HG02763 (cell line): ENCODE results near the gene LDB3.
"Not testable (repeated sequence)": the region's sequence is repeated elsewhere in the genome, so short reads cannot be mapped to it uniquely, and the experiment has no call there.

ENCODE experiments used
- ATAC-seq: cut with Tn5 transposase; IDR thresholded peaks from one replicate; pipeline ENCODE4 v1.9.1; 2021; ENCODE audit warnings: mild to moderate bottlenecking, moderate library complexity; ENCODE audit not compliant: unreplicated experiment

LDB3 gene

GRCh38 chr10:86726677-86726999 is 58.3 kb downstream of the LDB3 start:
- ATAC-seq = no peak

- no peak for ATAC-seq
These were observed 59.2 kb downstream of the LDB3 start for GRCh38 chr10:86727470-86727869.

GRCh38 chr10:86728056-86728455 is 59.7 kb downstream of the LDB3 start:
- ATAC-seq = no peak

DNA sequence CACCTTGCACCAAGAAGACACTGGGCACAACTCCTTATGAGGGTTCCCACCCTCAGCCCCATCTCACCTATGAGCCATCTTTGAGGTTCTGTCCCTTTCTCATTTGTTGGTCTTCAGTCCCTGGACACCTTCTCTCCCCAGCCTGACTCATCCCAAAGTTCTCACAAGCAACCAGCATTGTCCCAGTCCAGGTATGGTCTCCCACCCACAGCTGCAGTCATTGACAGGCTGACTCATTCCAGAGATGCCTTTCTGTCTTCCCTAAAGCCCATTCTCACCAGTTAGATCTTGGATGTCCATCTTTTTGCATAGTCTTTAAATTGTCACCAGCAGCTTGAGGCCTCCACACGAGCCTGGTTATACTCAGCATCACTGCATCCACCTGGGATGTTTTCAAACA is 61.4 kb downstream of the LDB3 start:
- no peak for ATAC-seq

DNA sequence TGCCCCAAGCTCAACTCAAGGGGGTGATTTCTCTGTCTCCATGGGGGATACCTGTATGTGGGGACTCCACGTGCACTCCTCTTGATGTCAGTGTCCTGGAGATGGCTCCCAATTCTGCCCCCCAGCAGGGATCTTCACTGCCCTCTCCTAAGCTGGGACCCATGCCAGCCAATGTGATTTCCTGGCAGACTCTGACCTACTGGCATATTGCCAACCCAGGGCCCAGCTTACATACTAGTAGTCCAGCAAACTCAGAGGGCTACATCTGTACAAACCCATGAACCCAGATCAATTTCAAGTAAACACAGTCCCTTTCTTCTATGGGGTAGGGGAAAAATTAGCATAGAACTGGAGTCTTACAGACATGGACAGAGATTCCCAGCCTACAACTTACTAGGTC is 61.9 kb downstream of the LDB3 start:
- ATAC-seq = no peak

DNA sequence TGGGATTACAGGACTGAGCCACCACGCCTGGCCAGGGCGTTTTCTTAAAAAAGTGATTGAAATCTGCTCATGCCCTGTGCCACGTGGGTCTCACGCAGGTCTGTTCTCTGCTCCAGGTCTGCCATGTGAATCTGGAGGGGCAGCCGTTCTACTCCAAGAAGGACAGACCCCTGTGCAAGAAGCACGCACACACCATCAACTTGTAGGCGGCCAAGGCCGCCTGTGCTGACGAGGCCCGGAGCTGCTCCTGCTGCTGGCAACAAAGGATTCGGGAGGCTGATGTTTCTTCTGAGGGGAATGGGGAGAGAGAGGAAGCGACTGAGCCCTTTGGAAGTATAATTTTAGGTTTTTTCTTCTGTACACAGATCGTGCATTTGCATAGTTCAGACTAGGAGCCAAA is 64.5 kb downstream of the LDB3 start:
- ATAC-seq = no peak

DNA sequence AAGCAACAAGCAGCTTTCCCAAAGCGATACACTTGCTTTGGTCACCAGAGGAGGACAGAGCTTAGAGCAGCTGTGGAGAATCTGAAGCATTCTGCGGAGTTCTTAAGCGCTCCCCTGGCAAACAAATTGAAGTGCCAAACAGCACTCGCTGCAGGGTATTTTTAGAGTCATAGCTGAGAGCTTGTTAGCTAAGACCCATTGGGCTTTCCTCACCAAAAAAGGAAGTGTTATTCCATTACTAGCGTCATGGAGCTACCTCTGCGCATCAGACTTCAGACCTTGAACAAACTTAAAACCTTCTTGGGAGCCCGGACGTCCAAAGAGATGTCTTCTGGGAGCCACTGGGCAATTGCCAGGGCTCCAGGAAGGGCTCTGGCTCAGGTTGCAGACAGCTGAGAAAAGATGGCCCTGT is 65.0 kb downstream of the LDB3 start:
- no peak for ATAC-seq

DNA sequence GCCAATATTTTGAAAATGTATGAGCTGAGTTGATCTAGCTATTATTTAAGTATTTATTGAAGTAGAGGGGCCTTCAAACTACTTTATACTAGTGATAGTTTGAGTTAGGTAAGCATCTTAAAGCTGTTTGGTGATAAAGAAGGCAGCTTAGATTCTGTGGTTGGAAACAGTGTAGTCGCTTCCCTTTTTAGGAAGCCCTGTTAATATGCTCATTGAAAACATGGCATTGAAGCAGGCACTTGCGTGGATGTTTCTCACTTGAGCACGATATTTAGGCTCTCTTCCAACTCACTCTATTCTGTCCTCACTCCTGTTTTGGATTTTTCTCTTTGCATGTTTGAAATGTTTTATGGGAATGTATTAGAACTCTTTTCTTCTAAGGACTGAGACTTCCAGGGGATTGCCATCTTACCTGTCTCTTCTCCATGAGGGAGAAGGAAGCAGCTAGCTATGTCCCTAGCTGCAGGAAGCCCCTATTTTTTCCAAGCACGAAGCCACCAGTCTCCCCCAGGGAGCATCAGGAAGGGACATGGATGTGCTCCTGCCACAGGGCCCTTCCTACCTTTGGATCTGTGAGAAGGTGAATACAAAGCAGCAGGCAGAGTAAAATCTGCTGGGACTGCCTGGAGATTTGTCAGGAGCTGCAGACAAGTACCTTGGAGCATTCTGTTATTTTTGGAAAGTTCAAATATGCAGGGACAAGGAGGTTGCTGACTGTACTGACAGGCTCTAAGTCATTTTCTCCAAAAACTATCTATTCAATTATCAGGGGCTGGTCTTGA is 66.1 kb downstream of the LDB3 start:
- ATAC-seq = no peak

GRCh38 chr10:86735278-86735677 is 67.0 kb downstream of the LDB3 start:
- not testable (repeated sequence) for ATAC-seq

DNA sequence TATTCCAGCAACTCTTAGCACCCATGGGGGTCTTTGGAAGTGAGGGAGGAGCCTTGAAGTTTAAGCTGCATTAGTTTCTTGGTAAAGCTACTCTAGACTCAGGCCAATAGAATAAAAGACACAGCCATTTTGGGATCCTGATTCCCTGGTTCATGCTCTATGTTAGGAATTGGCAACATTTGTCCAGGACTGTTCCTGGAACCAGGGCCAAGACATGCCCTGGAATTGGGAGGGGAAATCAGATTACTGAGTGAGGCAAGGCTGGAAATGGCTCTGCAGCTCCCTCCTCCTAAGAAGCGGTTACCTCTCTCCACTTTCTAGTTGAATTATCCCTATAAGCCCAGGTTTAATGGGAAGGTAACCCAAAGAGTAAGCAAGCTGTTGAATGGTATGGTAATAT is 73.9 kb downstream of the LDB3 start:
- no peak for ATAC-seq

DNA sequence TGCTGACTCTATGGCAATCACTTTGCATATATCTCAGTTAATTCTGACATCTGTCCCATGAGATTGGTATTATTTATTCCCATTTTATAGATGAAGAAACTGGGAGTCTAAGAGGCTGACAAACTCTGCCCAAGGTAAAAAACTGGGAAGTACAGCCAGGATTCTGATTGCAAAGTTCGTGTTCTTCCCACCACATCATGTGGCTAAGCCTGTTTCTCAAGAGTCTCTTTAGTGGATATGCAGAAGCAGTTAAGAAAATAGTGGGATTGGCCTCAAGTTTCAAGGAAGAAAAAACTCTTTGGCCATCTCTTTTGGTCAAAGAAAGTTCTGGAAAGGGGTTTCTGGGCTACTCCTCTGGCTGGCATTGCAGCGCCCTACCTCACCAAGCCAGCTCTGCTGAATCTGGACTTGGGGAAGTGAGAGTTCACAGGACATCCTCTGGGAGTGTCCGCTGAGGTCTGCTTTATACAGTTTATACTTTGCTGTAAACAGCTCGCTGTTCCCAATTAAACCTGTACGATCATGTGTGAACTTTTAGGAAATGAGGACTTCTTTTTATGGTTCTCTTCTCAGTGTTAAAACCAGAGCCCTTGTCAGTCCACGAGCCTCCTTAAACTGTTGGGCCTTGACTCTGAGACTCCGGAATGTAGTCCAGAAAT is 75.9 kb downstream of the LDB3 start:
- no peak for ATAC-seq

GRCh38 chr10:86747796-86748581 is 79.7 kb downstream of the LDB3 start:
- ATAC-seq = no peak

DNA sequence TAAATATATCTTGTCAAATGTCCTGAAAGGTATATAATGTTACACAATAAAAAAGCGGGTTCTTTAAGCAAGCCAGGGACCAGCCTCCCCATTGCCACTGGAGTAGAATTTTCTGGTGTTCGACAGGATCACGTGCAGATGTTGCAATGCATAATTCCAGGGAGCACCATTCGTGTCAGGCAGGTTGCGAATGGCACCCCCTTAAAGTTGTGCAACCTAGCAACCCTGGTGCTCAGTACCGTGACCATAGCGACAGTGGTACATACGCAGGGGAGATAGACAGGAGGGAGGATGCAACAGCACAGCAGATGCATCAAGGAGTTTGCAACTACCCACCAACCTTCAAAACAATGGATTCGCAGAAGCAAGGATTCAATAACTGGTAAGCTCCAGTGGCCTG is 81.5 kb downstream of the LDB3 start:
- no peak for ATAC-seq

DNA sequence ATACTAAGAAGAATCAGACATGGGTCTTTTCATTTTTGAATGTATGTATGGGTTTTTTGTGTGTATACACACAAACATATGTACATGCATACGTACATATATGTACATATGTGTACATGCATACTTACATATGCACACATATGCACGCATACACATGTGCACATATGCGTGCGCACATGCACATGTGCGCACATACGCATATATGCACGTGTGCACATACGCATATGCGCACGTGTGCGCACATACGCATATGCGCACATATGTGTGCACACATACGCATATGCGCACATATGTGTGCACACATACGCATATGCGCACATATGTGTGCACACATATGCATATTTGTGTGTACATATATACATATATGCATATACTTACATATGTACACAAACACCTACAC is 83.2 kb downstream of the LDB3 start:
- ATAC-seq = no peak

- no peak for ATAC-seq
These were observed 84.0 kb downstream of the LDB3 start for GRCh38 chr10:86752311-86752710.

- no peak for ATAC-seq
These were observed 84.7 kb downstream of the LDB3 start for GRCh38 chr10:86753051-86753450.

DNA sequence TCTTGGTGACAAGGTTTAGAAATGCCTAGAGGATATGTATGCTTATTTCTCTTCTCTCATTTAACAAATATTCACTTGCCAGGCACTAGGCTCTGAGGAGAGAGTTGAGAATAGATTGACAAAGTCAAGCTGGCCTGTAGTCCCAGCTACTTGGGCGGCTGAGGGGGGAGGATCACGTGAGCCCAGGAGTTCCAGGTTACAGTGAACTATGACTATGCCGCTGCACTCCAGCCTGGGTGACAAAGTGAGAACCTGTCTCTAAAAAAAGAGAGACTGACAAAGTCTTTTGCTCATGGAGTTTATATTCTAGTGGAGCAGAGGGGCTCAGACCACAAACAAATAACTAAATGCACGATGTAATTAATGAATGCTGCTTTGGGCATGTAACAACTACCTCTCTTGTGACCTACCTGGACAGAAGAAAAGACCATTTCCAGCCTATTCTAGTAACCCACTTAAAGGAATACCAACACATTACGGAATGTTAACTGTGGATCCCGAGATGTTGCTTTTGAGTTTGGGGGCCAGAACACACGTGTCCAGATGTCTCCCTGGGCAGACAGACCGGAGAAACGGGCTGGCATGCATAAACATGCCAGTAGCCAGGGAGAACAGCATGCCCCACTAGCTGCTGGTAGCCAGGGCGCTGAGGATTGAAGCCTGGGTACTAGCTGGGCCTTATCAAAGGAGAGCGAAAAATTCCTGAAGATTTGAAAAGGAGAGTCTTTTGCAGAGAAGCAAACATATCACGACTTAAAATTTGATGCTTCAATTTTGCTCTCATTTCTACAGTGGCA is 85.5 kb downstream of the LDB3 start:
- ATAC-seq = no peak

- ATAC-seq = no peak
These were observed 87.1 kb downstream of the LDB3 start for GRCh38 chr10:86755454-86755739.

- ATAC-seq = peak; percentile 84
These were observed 87.6 kb downstream of the LDB3 start for GRCh38 chr10:86755740-86756510.

- peak; percentile 15 for ATAC-seq
These were observed 88.3 kb downstream of the LDB3 start, which contains the start of gene BMPR1A for GRCh38 chr10:86756511-86757112. Gene BMPR1A, plus strand, starts transcription at chr10:86756619. Its CDS starts 119,400 bp downstream, at chr10:86876019.
